ENCODE measurements around the gene FOXP1.

Gene FOXP1

DNA sequence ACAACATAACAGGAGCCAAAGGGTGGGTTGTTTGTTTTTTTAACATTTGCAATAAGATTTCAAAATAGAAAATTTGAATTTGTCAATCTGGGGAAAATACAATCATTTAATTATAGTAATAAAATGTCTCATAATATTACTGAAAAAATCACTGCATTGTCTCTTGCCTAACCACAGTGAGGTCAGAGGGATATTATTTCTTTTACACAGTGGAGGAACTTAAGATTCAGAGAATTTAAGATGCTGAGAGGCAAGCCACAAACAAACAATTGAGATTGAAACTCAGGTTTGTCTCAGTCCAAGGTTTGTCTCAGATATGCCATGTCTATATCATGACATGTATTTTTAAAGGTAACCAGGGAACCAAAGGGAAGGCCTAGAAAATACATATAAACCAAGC, 428.7 kb downstream of the FOXP1 start:
- no peak for FAIRE-seq

DNA sequence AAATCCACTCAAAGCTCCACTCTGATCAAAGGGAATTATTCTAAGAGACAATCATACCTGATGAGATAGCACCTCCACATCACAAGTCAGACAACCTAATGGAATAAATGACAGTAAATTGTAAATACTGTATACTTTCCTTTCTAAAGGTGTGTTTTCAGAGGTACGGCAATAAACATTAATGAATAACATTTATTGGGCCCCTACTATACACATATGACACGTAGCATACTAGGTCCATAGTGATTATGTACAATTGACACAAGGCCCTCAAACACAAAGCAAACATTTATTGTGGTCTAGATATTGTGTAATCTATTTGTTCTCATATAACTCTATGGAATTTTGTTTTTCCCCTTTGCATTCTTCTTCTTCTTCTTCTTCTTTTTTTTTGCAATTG, 429.8 kb downstream of the FOXP1 start:
- no peak for TF ChIP-seq POLR2A (IDR thresholded peaks at IDR 0.05; ENCODE audit: low read depth, low read length)
- FAIRE-seq: no peak
- no peak for DNase-seq (ENCODE audit: insufficient read length, low spot score)

More for the DNA sequence above, 428.7 kb downstream of the FOXP1 start:
- no peak for DNase-seq (ENCODE audit: insufficient read length, low spot score)
- no peak for TF ChIP-seq POLR2A (IDR thresholded peaks at IDR 0.05; ENCODE audit: low read depth, low read length)

DNA sequence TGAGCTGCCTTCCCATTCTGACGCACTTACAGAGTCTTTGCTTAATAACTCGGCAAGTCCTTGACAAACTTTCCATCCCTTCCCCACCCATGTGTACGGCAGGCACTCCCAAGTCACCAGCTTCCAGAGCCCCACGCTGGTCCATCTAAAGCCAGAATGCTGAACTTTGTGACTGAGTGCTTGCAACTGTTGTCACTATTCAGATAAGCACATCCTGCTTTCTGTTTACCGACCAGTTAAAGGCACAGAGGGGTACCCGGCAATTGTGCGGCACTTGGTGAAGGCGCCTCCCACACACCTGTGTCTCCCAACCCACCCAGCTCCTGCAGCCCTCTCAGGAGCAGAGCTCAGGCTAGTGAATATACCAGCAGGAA, 430.6 kb downstream of the FOXP1 start:
- TF ChIP-seq POLR2A (IDR thresholded peaks at IDR 0.05; ENCODE audit: low read depth, low read length): no peak
- FAIRE-seq: no peak
- DNase-seq (ENCODE audit: insufficient read length, low spot score): no peak

DNA sequence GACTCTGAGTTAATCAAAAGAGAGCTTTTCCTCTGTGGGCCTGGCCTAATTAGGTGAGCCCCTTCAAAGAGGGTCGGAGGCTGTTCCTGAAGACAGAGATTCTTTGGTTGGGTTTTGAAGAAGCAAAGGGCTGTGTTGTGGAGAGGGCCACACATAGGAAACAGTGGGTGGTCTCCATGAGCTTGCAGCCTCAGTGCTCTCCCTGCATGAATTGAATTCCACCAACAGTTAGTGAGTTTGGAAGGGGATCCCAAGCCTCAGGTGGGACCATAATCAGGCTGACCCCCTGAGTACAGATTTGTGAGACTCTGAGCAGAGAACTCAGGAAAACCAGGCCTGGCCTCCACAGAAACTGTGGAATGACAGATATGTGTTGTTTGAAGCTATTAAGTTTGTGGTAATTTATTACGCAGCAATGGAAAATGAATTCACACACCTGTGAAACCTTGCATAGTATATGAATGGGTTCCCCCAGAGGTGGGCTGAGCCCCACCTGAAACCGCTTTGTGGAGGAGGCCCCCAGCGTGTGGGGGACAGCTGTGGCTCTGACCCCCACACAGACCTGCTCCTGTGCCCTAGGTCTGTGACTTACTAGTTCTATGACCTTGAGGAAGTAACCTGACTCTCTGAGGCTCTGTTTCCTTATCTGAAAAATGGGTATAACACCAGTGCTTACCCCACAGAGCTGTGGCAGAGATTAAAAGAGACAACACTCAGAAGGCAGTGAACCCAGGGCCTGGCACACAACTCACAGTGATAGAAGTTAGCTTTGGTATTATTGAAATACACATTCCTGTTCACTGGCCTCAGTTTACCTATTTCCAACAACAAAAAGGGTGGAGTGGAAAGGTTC, 431.3 kb downstream of the FOXP1 start:
- FAIRE-seq: no peak
- no peak for TF ChIP-seq POLR2A (IDR thresholded peaks at IDR 0.05; ENCODE audit: low read depth, low read length)
- no peak for DNase-seq (ENCODE audit: insufficient read length, low spot score)

DNA sequence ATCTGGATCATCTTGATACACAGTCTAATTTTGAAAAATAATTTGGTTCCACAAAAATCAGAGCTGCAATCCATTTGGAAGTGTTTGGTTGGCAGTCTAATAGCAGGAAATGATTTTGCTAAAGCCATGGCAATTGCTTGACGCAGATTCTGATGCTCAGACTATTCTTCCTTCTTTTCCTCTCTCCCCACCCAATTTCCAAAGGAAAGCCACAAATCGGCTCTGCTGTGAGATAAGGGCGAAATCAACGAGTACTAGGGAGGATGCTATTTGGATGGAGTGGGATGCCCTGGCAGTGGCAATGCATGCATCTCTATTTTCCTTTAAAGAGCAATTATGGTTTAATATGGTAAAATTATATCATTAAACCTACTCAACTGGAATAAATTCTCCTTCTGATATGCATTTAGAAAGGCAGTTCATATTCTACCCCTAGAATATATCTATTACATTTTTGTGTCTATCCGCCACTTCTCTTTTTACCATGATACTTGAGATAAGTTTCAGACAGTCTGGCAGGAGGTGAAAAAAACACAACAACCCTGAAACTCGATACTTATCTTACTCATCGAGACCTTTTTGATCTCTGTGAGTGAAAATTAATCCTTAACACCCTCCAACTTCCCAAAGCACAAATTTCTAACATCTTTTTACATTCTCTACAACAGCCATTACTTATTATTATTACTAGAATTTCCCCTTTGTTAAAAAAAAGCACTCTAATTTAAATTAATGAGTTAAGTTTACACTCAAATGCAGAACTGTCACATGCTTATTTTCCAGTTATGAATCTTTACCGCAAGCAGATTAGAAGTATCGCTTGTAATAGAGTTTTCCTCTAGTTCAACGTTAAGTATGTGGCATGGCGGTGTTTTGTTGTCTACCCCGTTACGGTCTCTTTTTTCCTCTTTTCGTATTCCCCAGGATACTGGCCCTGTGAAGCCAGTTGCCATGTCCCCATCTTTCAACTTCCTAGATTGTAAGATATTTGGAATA, 433.3 kb downstream of the FOXP1 start:
- FAIRE-seq: no peak
- no peak for TF ChIP-seq POLR2A (IDR thresholded peaks at IDR 0.05; ENCODE audit: low read depth, low read length)
- no peak for DNase-seq (ENCODE audit: insufficient read length, low spot score)

DNA sequence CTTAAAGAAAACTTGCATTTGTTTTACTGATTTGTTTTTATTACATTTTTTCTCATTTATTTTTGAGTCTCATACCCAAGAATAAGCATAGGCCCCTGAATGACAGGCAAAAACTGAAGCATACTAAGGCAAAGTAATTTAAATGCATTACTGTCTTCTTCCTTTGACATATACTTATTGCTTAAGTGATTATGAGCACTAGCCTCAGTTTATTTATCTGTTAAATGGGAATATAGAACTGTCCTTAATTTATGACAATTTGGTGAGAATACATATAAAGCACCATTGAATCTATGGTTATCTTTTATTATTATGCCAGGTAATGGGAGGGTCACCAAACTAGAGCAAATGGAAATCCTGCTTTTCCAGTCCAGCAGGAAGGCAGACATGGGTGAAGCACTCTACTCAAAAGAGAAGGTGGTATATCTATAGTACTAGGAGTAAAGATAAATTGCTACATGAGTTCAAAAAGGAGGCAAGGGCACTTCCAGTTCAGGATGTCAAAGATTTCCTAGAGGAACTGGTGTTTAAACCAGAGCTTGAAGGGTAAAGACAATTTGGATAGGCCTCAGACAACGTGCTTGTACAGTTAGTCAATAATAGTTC, 435.0 kb downstream of the FOXP1 start:
- DNase-seq (ENCODE audit: insufficient read length, low spot score): no peak
- no peak for FAIRE-seq
- TF ChIP-seq POLR2A (IDR thresholded peaks at IDR 0.05; ENCODE audit: low read depth, low read length): no peak

DNA sequence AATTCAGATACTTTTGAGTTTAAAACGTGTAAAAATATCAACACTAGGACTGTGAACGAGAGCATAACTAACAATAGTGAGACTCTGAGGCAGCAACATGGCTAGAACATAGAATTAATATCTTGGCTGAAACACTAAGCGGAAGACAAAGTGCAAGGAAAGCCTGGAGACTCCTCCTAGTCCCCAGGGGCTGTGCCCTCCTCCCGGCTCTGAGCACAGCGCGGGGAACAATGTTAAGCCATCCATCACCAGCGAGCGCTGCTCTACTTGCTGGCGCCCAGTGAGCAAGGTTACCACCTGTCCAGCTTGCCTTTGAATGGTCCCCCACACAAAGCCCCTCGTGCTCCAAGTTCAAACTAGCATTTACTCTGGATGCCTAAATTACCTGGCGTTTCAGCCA, 436.9 kb downstream of the FOXP1 start:
- no peak for TF ChIP-seq POLR2A (IDR thresholded peaks at IDR 0.05; ENCODE audit: low read depth, low read length)
- FAIRE-seq: no peak
- no peak for DNase-seq (ENCODE audit: insufficient read length, low spot score)

DNA sequence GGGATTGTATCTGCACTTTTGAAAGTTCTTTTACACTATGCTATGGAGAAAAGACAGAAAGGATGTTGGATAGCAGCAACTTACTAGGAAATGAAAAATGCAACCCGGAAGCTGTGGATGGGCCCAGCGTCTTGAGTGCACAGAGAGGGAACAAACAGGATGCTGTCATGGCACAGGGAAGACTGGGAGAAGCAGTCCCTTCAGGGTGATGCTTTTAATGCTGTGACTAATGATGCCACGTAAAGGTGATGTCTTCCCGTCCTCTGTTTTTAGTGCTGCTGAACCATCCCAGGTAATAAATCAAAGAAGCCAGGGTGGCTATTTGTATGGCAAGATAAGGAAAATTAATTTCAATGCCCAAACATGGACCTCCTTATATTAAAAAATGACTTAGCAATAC, 437.6 kb downstream of the FOXP1 start:
- FAIRE-seq (no peak), DNase-seq (ENCODE audit: insufficient read length, low spot score) (no peak)
- no peak for TF ChIP-seq POLR2A (IDR thresholded peaks at IDR 0.05; ENCODE audit: low read depth, low read length)

DNA sequence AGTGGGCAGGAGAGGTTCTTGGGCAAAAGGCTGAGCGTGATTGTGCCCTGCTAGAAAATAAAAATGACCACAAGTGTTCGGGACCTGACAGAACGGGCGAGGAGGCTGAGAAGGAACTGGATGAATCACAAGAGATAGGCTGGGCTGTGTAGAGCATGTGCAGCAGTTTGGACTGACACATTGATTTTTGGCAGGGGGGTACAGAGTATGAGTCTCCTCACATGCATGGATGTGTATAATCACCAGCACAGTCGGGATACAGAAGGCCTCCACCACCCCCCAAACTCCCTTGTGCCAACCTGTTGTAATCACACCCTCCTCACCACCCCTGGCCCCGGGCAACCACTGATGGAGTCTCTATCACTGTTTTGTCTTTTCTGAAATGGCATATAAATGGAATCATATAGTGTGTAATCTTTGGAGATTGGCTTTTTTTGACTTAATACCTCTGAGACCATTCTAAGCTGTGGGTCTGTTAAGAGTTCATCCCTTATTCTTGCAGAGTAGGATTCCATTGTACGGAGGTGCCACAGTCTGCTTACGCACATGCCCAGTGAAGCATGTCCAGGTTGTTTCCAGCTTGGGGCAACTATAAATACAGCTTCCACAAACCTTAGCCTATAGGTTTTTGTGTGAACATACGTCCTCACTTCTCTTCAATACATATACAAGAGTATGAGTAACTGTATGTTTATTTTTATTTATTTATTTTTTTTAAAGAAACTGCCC, 438.8 kb downstream of the FOXP1 start:
- no peak for TF ChIP-seq POLR2A (IDR thresholded peaks at IDR 0.05; ENCODE audit: low read depth, low read length)
- FAIRE-seq (no peak), DNase-seq (ENCODE audit: insufficient read length, low spot score) (no peak)

DNA sequence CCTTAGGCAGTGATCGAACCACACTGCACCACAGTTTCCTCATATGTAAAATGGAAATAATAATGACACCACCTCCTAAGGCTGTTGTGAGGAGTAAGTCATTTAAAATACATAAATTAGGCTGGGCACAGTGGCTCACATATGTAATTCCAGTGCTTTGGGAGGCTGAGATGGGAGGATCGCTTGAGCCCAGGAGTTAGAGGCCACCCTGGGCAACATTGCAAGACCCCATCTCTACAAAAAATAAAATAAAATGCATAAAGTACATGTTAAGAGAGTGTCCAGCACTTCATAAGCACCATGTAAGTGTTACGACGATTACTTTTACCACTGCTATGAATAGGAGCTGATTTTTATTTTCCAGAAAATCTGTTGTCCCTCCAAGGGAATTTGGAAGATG, 440.0 kb downstream of the FOXP1 start:
- DNase-seq (ENCODE audit: insufficient read length, low spot score) (no peak), FAIRE-seq (no peak)
- no peak for TF ChIP-seq POLR2A (IDR thresholded peaks at IDR 0.05; ENCODE audit: low read depth, low read length)

DNA sequence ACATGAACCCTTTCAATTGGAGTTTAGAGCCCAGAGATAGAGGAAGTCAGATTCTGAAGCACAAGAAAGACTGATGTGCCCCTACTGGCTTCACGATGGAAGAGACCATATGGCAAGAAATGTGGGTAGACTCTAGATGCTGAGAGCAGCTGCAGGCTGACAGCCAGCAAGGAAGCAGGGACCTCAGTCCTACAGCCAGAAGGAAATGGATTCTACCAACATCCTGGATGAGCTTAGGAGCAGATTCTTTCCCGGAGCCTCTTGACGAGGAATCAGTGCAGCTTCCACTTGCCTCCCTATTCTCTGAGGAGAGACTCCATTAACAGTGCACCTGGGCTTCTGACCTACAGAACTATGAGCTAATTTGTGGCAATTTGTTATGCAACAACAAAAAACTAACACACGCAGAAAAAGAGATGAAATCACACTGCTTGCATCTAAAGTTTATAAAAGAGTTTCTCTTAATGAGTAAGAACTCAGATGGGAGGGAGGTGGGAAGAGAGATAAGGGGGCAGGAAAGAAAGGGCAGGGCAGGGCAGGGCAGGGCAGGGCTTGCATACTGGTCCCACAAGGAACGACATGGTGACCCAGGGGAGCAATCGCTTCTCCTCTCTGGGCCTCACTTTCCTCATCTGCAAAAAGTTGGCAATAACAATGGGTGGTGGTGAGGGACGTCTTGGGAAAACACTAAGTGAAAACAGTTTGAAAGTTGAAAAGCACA, 440.9 kb downstream of the FOXP1 start:
- FAIRE-seq (no peak), DNase-seq (ENCODE audit: insufficient read length, low spot score) (no peak)
- TF ChIP-seq POLR2A (IDR thresholded peaks at IDR 0.05; ENCODE audit: low read depth, low read length): no peak

DNA sequence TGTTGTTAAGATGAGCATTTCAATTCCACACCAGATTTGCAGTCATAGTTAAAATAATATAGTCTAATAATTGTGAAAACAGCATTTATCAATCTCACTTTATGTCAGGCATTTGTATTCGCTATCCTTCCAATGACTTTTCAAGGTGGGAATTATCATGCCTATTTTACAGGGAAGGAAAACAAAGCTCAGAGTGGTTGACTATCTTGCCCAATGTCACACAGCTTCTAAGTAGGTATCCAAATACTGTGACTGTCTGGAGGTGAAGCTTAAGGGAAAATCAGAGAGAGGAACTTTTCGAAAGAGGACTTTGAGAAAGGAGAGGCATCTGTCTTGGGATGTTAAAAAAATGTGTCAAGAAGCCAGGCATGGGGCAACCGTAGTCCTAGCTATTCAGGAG, 443.1 kb downstream of the FOXP1 start:
- FAIRE-seq: no peak
- no peak for TF ChIP-seq POLR2A (IDR thresholded peaks at IDR 0.05; ENCODE audit: low read depth, low read length)
- no peak for DNase-seq (ENCODE audit: insufficient read length, low spot score)

DNA sequence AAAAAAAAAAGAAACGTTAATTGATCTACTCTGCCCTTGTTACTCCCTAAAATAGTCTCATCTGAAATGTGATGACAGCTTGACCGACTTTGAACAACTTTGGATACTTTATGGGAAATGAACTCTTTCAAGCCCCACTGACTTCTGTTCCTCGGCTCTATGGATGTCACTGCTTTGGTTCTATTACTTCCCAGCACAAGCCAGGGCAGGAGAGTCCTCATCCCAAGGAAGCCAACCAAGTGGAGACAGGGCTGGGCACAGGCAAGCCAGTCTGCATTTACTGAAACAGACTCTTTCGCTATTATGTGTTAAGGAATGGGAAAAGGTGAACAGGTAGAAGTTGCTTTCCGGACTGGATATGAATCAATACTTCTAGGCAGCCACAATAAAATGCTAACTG, 444.0 kb downstream of the FOXP1 start:
- FAIRE-seq (no peak), DNase-seq (ENCODE audit: insufficient read length, low spot score) (no peak)
- TF ChIP-seq POLR2A (IDR thresholded peaks at IDR 0.05; ENCODE audit: low read depth, low read length): no peak
